K562 (cell line): ENCODE results near the gene EXOSC1. TPM values are rescaled to one million over a fixed set of nuclear protein-coding genes. Genes with fewer than 3 reads are reported as not detected.

Experiments
- CEBPG ChIP-seq, 3 experiments: fragments of 200-800 bp in 1 of 3; sonication (Bioruptor generic) in 1 of 3; sonication (generic) in 1 of 3; formaldehyde crosslinking in 1 of 3; IDR thresholded peaks in 2 of 3; conservative IDR thresholded peaks in 1 of 3; 2 replicates each; pipeline versions ENCODE4 v1.6.1 to v1.8.0; 2016 to 2022; ENCODE audit warnings: missing compliant biosample characterization in 2 of 3, missing genetic modification characterization in 2 of 3, mild to moderate bottlenecking in 1 of 3, missing genetic modification reagents in 1 of 3
- GTF2A2 ChIP-seq: IDR thresholded peaks from 2 replicates; pipeline ENCODE4 v1.6.1; 2016; ENCODE audit warnings: mild to moderate bottlenecking, missing genetic modification characterization, missing compliant biosample characterization
- HLTF ChIP-seq: fragments of 450-650 bp; IDR thresholded peaks from 2 replicates; pipeline ENCODE4 v1.6.1; 2016
- LCOR ChIP-seq: sonication (generic); formaldehyde crosslinking; IDR thresholded peaks from 2 replicates; pipeline ENCODE4 v1.8.0; 2022; ENCODE audit warnings: mild to moderate bottlenecking, missing genetic modification reagents
- NR4A1 ChIP-seq, 2 experiments: fragments of 250-450 bp in 1 of 2; fragments of 450-650 bp in 1 of 2; sonication (Bioruptor Pico) in 1 of 2; IDR thresholded peaks; 2 replicates each; pipeline versions ENCODE4 v1.4.0 to v1.6.1; 2016 to 2020; ENCODE audit warnings: mild to moderate bottlenecking in 2 of 2, missing compliant biosample characterization in 1 of 2, missing genetic modification characterization in 1 of 2, moderate library complexity in 1 of 2
- OTX1 ChIP-seq: fragments of 450-650 bp; formaldehyde crosslinking; IDR thresholded peaks from 2 replicates; pipeline ENCODE4 v1.4.0; 2022; ENCODE audit warnings: mild to moderate bottlenecking
- RFX1 ChIP-seq: fragments of 450-650 bp; IDR thresholded peaks from 2 replicates; pipeline ENCODE4 v1.6.1; 2016; ENCODE audit warnings: mild to moderate bottlenecking, moderate library complexity
- SPI1 ChIP-seq: IDR thresholded peaks from 2 replicates; pipeline ENCODE4 v1.6.1; 2011; ENCODE audit warnings: low read depth, low read length, control low read depth, borderline replicate concordance
- ZBTB33 ChIP-seq: sonication (generic); formaldehyde crosslinking; IDR thresholded peaks from 2 replicates; pipeline ENCODE4 v1.8.1; 2023; ENCODE audit warnings: mild to moderate bottlenecking, missing genetic modification reagents
- ZNF398 ChIP-seq: fragments of 250-450 bp; sonication (Bioruptor Pico); IDR thresholded peaks from 2 replicates; pipeline ENCODE4 v1.8.0; 2021; ENCODE audit warnings: moderate library complexity, mild to moderate bottlenecking, inconsistent platforms
- ZNF507 ChIP-seq: conservative IDR thresholded peaks from 2 replicates; pipeline ENCODE4 v1.6.1; 2017; ENCODE audit warnings: missing genetic modification characterization, missing compliant biosample characterization
- ZNF586 ChIP-seq: fragments of 450-650 bp; formaldehyde crosslinking; conservative IDR thresholded peaks from 2 replicates; pipeline ENCODE4 v1.4.0; 2020; ENCODE audit warnings: mild to moderate bottlenecking, moderate library complexity
- polyA plus RNA-seq, 8 experiments: library from polyadenylated mRNA; depleted of rRNA in 4 of 8; stranded (reverse) in 5 of 8; unstranded in 3 of 8; fragments of >200 nt; fragmentation: Nextera tagmentation in 2 of 8; fragmentation: Illumina TruSeq in 1 of 8; extraction: Ambion mirVana in 2 of 8; extraction: Trizol in 1 of 8; gene quantifications; 2 replicates each; pipeline versions ENCODE4 v1.2.1 to v1.2.3, GENCODE V29; 2011 to 2014; ENCODE audit warnings: inconsistent platforms in 1 of 8, missing spikeins in 1 of 8
- total RNA-seq, 7 experiments: library from RNA; depleted of rRNA in 6 of 7; stranded (reverse); fragments of >200 nt in 6 of 7; fragmentation: Illumina TruSeq in 2 of 7; extraction: Trizol in 2 of 7; gene quantifications; 2 replicates each; pipeline versions ENCODE4 v1.2.1 to v1.2.3, GENCODE V29; 2011 to 2021; ENCODE audit warnings: low replicate concordance in 1 of 7
- TF ChIP-seq, protein P1 (sequence below): sonication (generic); formaldehyde crosslinking; IDR thresholded peaks from 2 replicates; pipeline ENCODE4 v1.8.0; 2022; ENCODE audit warnings: mild to moderate bottlenecking, missing genetic modification reagents
- TF ChIP-seq, protein P2 (sequence below): fragments of 450-650 bp; formaldehyde crosslinking; IDR thresholded peaks from 2 replicates; pipeline ENCODE4 v1.4.0; 2022; ENCODE audit warnings: missing genetic modification characterization
- TF ChIP-seq, protein P3 (sequence below), 2 experiments: fragments of 150-350 bp in 1 of 2; IDR thresholded peaks; 2 replicates each; pipeline ENCODE4 v1.6.1; 2012 to 2016; ENCODE audit warnings: low read depth in 2 of 2, low read length in 2 of 2, mild to moderate bottlenecking in 1 of 2, moderate library complexity in 1 of 2

Gene EXOSC1
- total and polyA plus RNA-seq, 9 of the 15 experiments (the other 6 are each of a cell fraction or from before 2014, with no cell fraction given) = 44.3 to 117 (median 67.0) TPM

DNA sequence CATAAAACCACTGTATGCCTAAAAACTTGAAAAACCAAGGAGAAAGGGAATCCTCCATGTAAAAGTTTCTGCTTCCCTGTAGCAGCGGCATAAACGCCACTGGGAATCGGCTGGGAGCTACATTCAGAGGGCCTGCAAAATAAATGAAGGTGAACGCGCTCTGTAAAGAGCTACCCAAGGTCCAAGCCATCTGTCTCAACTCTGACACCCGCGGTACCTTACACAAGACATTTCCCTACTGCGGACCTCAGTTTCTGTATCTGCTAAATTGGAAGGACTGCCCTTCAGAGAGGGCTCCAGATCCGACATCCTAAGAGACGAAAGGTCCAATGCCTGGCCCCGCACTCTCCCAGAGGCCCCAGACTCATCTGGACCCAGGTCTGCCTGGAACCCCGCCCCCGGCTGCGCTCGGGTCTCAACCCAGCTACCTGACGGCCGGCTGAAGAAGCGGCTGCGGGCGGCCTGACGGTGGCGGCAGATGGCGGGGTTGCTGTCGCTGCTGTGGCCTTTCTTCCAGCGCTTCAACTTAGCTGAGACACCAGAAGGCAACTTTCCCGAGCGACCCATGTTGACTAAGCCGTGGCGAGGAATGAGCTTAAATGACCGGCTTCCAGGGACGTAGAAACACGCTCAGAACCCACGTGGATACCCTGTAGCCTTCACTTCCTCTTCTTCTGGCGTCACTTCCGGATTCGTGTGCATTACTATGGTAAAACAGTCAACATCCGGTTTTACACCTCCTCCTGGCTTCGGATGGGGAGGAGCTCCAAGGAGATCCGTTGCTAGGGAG lies 44.9 kb downstream of the EXOSC1 start, which contains the start of gene RRP12 (continued):
- TF ChIP-seq, protein P1, sequence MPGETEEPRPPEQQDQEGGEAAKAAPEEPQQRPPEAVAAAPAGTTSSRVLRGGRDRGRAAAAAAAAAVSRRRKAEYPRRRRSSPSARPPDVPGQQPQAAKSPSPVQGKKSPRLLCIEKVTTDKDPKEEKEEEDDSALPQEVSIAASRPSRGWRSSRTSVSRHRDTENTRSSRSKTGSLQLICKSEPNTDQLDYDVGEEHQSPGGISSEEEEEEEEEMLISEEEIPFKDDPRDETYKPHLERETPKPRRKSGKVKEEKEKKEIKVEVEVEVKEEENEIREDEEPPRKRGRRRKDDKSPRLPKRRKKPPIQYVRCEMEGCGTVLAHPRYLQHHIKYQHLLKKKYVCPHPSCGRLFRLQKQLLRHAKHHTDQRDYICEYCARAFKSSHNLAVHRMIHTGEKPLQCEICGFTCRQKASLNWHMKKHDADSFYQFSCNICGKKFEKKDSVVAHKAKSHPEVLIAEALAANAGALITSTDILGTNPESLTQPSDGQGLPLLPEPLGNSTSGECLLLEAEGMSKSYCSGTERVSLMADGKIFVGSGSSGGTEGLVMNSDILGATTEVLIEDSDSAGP = peak; percentile 28; the same call in 1 of the 2 replicates
- TF ChIP-seq LCOR (CRISPR knock-in tag) (peak; percentile 64; the same call in 1 of the 2 replicates), CEBPG (CRISPR knock-in tag; IDR thresholded peaks at IDR 0.05) (no peak), CEBPG (tag; conservative IDR thresholded peaks at IDR 0.05 in 1 of 2, IDR thresholded peaks at IDR 0.05 in 1 of 2) (no peak), ZNF507 (tag) (no peak), ZNF398 (CRISPR knock-in tag) (no peak), GTF2A2 (tag) (no peak), ZBTB33 (no peak), ZNF586 (no peak), OTX1 (CRISPR knock-in tag) (no peak), NR4A1 (CRISPR knock-in tag; IDR thresholded peaks at IDR 0.05) (no peak), NR4A1 (tag; IDR thresholded peaks at IDR 0.05) (no peak), RFX1 (peak; percentile 98), SPI1 (peak; percentile 97), HLTF (no peak)
- TF ChIP-seq, protein P2, sequence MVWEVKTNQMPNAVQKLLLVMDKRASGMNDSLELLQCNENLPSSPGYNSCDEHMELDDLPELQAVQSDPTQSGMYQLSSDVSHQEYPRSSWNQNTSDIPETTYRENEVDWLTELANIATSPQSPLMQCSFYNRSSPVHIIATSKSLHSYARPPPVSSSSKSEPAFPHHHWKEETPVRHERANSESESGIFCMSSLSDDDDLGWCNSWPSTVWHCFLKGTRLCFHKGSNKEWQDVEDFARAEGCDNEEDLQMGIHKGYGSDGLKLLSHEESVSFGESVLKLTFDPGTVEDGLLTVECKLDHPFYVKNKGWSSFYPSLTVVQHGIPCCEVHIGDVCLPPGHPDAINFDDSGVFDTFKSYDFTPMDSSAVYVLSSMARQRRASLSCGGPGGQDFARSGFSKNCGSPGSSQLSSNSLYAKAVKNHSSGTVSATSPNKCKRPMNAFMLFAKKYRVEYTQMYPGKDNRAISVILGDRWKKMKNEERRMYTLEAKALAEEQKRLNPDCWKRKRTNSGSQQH (CRISPR knock-in tag) = no peak
- TF ChIP-seq, protein P3, sequence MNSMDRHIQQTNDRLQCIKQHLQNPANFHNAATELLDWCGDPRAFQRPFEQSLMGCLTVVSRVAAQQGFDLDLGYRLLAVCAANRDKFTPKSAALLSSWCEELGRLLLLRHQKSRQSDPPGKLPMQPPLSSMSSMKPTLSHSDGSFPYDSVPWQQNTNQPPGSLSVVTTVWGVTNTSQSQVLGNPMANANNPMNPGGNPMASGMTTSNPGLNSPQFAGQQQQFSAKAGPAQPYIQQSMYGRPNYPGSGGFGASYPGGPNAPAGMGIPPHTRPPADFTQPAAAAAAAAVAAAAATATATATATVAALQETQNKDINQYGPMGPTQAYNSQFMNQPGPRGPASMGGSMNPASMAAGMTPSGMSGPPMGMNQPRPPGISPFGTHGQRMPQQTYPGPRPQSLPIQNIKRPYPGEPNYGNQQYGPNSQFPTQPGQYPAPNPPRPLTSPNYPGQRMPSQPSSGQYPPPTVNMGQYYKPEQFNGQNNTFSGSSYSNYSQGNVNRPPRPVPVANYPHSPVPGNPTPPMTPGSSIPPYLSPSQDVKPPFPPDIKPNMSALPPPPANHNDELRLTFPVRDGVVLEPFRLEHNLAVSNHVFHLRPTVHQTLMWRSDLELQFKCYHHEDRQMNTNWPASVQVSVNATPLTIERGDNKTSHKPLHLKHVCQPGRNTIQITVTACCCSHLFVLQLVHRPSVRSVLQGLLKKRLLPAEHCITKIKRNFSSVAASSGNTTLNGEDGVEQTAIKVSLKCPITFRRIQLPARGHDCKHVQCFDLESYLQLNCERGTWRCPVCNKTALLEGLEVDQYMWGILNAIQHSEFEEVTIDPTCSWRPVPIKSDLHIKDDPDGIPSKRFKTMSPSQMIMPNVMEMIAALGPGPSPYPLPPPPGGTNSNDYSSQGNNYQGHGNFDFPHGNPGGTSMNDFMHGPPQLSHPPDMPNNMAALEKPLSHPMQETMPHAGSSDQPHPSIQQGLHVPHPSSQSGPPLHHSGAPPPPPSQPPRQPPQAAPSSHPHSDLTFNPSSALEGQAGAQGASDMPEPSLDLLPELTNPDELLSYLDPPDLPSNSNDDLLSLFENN (IDR thresholded peaks at IDR 0.05; ENCODE audit: low read depth in 2 of 2, low read length in 2 of 2) = no peak
